Measurements from ENCODE around the gene EIF4G3. TPM values are rescaled to one million over a fixed set of nuclear protein-coding genes. Genes with fewer than 3 reads are reported as not detected.
"Not testable (repeated sequence)": the region's sequence is repeated elsewhere in the genome, so short reads cannot be mapped to it uniquely, and the experiment has no call there.

EIF4G3 gene
- total RNA-seq, 1 experiment from 2014 or later, result 30.9 TPM

DNA sequence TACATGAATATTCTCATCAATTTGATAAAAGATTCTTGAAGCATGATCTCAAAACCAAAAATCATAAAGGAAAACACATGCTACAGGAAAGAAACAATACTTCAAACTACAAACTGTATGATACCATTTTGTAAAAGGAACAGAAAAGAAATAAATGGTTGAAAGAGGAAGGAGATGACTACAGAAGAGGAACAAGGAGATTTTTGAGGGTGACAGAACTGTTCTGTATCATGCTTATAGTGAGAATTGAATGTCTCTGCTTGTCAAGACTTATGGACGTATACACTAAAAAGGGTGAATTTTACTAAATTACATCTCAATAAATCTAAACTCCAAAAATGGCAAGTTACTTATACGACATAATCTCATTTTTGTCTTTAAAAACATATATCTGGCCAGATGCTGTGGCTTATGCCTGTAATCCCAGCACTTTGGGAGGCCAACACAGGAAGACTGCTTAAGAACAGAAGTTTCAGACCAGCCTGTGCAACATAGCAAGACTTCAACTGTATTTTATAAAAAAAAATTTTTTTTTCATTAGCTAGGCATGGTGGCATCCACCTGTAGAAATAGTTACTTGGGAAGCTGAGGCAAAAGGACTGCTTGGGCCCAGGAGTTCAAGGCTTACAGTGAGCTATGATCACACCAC is 125.4 kb downstream of the EIF4G3 start:
- no peak for DNase-seq (ENCODE audit: low spot score)
- in situ Hi-C loops (cut with HindIII; ENCODE audit: low sequenced_read_pairs), result no loop called here

DNA sequence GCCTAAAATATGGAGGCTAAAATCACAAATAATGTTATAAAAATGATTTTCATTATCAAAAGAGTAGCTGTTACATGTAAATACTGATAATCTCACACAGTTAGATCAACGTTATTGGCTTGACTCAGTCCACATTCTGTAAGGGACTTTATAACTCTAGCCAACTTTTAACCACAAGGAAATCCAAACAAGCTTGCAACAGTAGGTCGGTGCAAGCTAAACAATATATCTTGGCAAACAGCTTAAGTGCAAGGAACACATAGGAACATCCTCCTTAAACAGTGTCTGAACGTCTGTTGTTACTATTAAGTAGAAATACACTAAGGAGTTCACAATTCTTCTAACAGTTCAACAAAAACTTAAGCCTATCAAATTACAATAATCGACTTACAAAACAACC is 126.7 kb downstream of the EIF4G3 start:
- in situ Hi-C loops (cut with HindIII; ENCODE audit: low sequenced_read_pairs), result no loop called here
- no peak for DNase-seq (ENCODE audit: low spot score)

DNA sequence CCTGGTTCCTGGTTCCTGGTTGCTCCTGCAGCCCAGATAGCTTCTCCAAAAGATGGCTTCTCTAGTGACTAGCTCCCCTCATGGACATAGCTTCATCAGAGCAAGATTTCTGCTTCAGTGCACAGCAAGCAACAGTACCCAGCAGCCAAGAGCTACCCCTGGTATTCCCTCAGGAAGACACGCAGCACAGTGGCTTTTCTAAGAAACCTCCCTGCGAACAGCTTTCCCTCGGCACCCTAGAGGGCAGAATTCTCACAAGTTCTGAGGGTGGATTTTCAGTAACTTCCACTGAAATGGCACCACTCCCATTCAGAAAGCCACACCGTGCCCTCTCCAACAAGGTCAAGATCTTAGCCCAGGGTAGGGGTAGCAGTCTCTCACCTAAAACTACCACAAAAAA is 128.2 kb downstream of the EIF4G3 start:
- in situ Hi-C loops (cut with HindIII; ENCODE audit: low sequenced_read_pairs), result no loop called here
- DNase-seq (ENCODE audit: low spot score), result no peak

DNA sequence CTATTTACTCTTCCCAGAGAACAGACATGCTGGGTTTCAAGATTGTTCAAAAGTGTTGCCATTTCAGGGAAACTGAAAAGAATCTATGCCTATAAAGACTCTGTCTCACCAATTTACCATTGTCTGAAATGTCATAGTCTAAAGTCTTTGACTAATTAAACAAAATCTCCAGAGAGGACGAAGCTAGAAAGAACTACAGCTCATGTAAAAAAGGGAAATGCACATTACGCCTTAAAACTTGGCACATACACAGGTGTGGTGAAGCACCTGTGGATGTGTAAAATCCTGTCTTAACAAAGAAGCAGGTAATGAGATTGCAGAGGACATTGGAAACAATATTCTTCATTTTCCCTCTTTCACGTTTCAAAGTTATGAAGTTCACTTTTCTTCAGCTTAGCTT is 130.6 kb downstream of the EIF4G3 start:
- DNase-seq (ENCODE audit: low spot score), result no peak
- in situ Hi-C loops (cut with HindIII; ENCODE audit: low sequenced_read_pairs), result no loop called here

DNA sequence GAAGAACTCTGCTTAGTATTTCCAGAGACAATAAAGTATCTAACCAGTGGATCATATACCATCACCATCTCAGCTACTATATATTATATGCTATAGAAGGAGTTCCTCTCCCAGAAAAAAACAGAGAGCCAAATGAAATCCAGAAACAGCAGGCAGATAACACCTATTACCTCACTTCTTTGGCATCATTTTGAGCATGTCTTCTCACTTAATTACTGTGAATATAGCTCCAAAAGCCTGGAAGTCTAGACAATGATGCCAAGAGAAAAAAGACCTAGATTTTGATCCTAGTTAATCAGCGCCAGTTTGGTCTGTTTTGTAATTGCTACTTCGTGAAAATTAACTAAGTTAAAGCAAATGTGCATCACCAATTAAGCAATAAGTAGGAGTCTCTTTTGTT is 131.3 kb downstream of the EIF4G3 start:
- in situ Hi-C loops (cut with HindIII; ENCODE audit: low sequenced_read_pairs), result no loop called here
- DNase-seq (ENCODE audit: low spot score), result peak; percentile 76

DNA sequence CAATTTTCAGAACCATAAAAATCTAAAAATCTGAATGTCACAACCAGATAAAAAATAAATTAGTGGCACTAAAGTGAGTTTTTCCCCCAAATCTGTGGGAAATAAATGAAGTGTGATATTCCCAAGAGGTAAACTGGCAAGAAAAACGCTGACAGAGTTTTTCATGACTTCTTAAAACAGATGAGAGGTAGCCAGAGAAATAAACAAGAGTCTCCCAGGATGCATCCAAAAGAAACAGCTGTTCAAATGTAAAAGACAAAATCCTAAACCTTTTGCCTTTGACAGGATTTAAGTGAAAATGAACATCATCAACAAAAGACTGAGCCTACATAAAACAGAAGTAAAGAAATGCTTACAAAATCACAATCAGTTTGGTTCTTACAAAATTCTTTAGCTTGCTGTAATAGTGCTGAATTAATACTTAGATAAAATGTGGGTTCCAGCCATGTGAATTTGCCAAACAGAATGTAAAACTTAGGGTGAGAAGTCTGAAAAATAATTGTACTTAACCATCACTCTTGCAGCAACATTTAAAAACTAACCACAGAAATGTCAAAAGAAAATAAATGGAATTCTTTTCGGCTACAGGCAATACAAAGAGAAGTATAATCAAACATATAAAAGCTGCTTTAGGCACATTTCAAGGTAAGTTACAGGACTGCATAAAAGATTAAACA is 133.6 kb downstream of the EIF4G3 start:
- DNase-seq (ENCODE audit: low spot score), result no peak
- in situ Hi-C loops (cut with HindIII; ENCODE audit: low sequenced_read_pairs), result no loop called here

DNA sequence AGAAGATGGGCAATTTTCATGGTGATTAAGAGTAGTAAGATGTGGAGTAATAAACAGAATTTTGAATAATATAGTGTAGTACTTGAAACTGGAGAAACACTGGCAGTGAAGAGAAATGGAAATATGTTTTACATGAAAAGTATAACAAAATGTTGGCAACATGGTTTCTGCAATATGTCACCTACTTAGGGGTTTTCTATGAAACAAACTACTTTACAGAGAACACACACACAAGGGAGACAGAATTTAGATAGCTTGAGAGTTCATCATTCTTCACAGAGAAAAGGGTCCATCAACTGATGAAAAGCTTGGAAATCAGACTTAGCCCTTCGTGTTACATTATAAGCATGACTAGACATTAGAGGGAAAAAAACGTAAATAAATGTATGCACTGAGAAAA is 135.2 kb downstream of the EIF4G3 start:
- DNase-seq (ENCODE audit: low spot score), result no peak
- in situ Hi-C loops (cut with HindIII; ENCODE audit: low sequenced_read_pairs), result no loop called here

DNA sequence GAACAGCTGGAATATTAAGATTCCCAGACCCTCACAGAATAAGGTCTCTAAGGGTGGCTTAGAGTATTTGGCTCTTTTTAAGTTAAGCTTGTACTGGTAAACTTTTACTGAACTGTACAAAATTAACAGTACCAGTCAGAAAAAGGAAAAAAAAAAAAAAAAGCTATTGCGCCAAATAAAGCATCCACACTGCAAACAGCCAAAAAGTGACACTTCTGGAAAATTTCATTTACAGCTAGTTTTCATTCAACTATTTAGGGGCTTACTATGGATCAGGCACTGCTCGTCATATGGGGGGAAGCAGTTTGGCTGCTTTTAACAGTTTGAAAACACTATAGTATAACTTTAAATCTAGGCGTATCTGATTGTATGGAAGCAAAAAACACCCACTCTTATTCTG is 139.6 kb downstream of the EIF4G3 start:
- no peak for DNase-seq (ENCODE audit: low spot score)
- in situ Hi-C loops (cut with HindIII; ENCODE audit: low sequenced_read_pairs), result no loop called here

DNA sequence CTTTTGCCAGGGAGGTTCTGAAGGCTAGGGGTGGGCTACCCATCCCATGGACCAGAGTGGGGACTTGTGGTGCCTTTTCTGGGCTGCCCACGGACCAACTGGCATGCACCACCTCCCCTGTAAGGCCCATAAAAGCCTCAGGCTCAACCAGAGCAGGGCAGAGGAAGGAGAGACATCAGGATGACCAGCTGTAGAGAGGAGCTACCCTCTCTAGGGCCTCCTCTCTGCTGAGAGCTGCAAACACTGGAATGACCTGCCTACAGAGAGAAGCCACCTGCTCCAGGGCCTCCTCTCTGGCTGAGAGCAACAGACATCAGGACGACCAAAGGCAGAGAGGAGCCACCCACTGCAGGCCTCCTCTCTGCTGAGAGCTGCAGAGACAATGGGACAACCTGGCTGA is 140.9 kb downstream of the EIF4G3 start:
- DNase-seq (ENCODE audit: low spot score), result no peak
- in situ Hi-C loops (cut with HindIII; ENCODE audit: low sequenced_read_pairs), result no loop called here

DNA sequence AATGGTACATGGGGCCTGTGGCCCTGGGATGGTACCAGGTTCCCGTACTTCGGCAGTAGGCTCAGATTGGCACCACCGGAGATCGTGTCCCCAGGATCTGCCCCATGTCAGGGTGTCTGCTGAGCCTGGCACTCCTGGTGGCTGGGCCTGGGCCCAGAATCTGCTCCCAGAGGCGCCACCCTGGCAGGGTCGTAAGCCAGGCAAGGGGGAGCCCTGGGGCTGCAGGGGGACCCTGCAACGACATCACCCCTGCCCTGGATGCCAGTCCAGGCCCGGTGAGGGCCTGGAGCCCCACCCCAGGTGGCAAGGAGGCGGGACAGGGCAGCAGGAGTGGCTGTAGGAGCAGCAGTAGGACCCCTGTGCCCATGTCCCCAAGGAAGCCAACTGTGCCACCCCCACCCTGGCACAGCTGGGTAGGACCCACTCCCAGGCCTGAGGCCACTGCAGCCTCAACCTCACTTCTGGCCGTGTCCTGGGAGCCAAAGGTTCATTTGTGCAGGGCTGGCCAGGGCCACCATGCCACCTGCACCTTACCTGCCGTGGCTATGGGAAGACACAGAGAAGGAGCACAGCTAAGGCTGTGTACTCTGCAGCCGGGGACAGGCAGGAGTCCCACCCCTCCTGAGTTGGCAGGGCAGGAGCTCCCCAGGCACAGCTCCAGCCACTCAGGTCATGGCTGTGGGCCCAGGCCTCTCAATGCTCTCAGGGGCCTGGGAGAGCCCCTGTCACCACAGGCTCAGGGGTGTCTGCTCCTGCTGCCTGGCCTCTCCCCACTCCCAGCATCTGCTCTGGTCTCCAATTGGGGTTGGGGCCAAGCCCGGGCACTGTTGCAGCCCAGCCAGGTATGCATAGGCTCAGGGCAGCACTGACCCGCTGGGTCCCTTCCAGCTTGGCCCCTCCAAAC is 141.7 kb downstream of the EIF4G3 start:
- in situ Hi-C loops (cut with HindIII; ENCODE audit: low sequenced_read_pairs), result no loop called here
- peak; percentile 15 for DNase-seq (ENCODE audit: low spot score)

DNA sequence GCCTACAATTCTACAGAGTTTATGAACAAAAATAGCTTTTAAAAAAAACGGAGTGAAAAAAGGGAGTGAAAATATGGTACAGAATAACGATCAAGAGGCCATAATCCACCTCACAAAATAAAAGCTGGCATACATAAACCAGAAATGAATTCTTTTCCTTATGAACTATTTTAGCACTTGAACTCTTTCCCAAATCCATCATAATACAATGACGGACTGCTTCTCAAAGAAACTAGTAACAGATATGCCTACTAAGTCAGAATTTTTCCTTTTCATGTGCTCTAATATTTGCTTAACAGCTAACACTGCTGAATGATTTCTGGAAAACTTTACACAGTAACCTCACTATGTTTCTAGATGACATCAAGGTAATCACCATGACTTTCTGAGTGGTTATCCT is 144.0 kb downstream of the EIF4G3 start:
- in situ Hi-C loops (cut with HindIII; ENCODE audit: low sequenced_read_pairs), result no loop called here
- DNase-seq (ENCODE audit: low spot score), result no peak

DNA sequence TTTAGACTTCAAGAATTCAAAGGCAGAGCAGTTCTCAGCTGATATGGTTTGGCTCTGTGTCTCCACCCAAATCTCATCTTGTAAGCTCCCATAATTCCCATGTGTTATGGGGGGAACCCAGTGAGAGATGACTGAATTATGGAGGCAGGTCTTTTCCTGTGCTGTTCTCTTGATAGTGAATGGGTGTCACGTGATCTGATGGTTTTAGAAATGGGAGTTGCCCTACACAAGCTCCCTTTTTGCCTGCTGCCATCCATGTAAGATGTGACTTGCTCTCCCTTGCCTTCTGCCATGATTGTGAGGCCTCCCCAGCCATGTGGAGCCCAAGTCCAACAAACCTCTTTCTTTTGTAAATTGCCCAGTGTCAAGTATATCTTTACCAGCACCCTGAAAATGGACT is 146.5 kb downstream of the EIF4G3 start:
- no peak for DNase-seq (ENCODE audit: low spot score)
- in situ Hi-C loops (cut with HindIII; ENCODE audit: low sequenced_read_pairs), result no loop called here

DNA sequence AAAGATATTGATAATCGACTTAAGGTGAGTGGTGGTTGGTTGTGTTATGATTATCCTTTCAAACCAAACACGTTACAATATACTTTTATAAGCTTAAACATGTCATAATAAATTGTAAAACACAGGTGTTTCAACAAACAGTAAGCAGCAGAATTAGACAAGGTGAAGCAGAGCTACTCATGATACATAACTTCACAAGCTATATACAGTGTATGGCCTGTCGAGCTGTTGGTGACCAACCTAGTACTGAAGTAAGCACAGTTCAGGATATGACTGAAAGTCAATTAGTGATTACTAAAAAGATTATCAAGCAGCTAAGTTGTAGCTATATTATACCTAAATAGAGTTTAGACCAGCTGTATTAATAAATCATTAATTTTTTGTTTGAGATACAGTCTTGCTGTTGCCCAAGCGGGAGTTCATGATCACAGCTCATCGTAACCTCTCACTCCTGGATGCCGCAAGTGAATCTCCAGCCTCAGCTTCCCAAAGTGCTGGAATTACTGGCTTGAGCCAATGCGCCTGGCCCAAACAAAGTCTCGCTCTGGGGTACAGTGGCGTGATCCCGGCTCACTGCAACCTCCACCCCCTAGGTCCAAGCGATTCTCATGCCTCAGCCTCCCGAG is 148.1 kb downstream of the EIF4G3 start:
- in situ Hi-C loops (cut with HindIII; ENCODE audit: low sequenced_read_pairs), result no loop called here
- DNase-seq (ENCODE audit: low spot score), result no peak

DNA sequence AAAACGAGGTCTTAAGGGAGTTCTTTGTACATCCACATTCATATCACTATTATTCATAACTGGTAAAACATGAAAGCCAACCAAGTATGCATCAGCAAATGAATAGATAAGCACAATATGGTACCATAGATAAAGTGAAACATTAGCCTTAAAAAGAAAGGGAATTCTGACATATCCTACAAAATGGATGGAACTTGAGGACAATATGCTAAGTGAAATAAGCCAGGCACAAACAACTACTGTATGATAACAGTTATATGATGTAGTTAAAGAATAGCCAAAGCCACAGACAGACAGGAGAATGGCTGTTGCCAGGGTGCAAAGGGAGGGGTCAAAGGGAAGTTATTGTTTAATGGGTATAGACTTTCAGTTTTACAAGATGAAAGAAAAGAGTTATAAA is 148.9 kb downstream of the EIF4G3 start:
- in situ Hi-C loops (cut with HindIII; ENCODE audit: low sequenced_read_pairs), result no loop called here
- no peak for DNase-seq (ENCODE audit: low spot score)

DNA sequence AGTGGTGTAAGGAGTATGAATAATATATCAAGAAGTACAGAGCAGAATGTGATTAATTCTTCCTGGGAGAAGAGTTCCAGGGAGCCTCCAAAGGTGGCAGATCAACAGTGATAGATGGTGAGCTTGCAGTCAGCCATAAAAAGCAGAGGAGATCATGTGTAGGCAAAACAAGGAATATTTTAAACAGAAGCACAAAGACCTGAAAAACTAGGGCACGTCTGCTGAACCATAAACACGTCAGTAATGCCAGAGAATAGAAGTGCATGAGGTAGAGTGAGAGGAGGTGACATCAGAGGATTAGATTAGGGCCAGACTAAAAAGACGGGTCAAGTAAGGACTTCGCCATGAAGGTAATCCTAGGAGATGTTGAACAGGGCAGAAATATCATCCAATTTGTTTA is 151.8 kb downstream of the EIF4G3 start:
- in situ Hi-C loops (cut with HindIII; ENCODE audit: low sequenced_read_pairs), result no loop called here
- no peak for DNase-seq (ENCODE audit: low spot score)

DNA sequence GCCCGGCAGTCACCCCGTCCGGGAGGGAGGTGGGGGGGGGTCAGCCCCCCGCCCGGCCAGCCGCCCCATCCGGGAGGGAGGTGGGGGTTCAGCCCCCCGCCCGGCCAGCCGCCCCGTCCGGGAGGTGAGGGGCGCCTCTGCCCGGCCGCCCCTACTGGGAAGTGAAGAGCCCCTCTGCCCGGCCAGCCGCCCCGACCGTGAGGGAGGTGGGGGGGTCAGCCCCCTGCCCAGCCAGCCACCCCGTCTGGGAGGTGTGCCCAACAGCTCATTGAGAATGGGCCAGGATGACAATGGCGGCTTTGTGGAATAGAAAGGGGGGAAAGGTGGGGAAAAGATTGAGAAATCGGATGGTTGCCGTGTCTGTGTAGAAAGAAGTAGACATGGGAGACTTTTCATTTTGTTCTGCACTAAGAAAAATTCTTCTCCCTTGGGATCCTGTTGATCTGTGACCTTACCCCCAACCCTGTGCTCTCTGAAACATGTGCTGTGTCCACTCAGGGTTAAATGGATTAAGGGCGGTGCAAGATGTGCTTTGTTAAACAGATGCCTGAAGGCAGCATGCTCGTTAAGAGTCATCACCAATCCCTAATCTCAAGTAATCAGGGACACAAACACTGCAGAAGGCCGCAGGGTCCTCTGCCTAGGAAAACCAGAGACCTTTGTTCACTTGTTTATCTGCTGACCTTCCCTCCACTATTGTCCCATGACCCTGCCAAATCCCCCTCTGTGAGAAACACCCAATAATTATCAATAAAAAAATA is 152.4 kb downstream of the EIF4G3 start:
- in situ Hi-C loops (cut with HindIII; ENCODE audit: low sequenced_read_pairs); DNase-seq (ENCODE audit: low spot score): not testable (repeated sequence)

DNA sequence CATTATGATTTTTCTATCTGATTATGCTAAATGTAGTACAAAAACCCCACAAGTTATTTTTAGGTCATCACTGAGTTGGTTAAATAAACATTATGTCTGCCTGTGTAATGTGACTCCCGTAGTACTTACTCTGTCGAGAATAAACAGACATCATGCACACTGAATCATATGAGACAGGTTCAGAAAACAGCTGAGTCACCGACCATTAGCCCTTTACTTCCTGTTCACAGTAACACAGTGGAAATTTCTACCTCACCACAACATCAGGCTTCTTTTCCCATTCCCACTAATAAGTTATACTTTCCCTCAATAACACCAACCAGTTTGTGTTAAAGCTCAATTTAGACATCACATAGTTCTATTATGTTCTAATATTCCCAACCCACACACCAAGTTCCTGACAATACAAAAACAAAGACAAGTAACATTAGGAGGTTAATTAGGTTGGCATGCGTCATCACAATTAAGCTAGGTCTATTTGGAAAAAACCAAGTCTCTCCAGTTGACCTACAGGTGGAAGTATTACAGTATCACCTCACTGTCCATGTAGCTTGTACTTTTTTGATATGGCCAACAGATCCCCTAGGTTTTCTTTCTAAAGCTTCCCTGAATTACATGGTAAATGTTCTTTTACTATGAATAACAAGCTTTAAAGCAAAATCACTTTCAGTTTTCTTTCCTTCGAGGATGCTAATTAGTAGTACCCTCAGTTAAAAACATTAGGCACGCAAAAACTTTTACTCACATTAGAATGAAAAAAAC is 154.2 kb downstream of the EIF4G3 start:
- peak; percentile 37 for DNase-seq (ENCODE audit: low spot score)
- in situ Hi-C loops (cut with HindIII; ENCODE audit: low sequenced_read_pairs), result no loop called here

DNA sequence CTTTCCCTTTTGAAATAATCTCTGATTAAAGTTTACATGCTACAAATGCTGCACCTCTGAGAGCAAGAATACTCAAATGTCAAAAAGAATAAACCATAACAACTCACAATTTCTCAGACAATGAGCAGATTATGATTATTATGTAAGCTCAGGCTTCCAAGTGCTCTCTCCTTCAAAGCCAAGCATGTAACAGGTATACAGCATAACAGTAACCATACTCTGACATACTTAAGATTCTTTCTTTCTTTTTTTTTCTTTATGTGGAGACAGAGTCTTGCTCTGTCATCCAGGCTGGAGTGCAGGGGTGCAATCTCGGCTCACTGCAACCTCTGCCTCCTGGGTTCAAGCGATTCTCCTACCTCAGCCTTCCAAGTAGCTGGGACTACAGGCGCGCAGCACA is 155.4 kb downstream of the EIF4G3 start:
- DNase-seq (ENCODE audit: low spot score), result no peak
- in situ Hi-C loops (cut with HindIII; ENCODE audit: low sequenced_read_pairs), result no loop called here

All from G401 (cell line).